ENCODE data around the gene ANKMY1.

DNA sequence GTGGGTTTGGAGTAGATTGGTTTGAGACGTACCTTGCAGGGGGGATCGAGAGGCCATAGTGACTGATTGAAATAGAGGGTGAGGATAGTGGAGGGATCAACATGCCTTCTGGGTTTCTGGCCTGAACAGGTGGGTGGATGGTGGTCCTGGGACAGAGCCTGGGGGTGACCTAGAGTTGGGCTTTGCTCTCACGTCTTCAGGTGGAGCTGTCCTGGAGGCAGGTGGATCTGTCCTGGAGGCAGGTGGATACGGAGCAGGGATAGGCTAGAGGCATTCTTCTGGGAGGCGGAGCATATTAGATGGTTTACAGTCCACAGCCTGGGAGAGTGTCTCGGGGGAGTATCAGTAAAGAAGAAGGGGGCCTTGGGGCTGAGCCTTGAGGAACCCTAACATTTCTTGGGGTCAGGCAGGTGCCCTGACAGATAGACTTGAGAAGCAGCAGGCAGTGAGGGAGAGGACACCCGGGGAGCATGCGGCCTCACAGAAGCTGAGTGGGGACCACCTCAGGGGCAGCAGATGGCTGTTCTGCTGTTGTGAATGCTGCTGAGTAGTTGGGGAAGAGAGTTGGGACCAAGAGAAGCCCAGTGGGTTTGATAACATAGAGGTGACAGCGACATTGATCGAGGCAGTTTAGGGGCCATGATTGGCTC, 30.3 kb upstream of the ANKMY1 start:
- no peak for TF ChIP-seq ZNF260 (CRISPR knock-in tag; IDR thresholded peaks at IDR 0.05; ENCODE audit: borderline replicate concordance, low read depth)
- TF ChIP-seq, protein P1, sequence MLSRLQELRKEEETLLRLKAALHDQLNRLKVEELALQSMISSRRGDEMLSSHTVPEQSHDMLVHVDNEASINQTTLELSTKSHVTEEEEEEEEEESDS (CRISPR knock-in tag; IDR thresholded peaks at IDR 0.05; ENCODE audit: borderline replicate concordance): no peak

All from HepG2 (cell line).